Erythroblast (primary cell): ENCODE results near the gene TUSC7.
A peak's percentile ranks its signal among the peaks of the same experiment; 100 is the strongest.

ENCODE experiments used
- DNase-seq, 2 experiments: peaks; one replicate each; lab custom pipeline; 2025; lab: John Stamatoyannopoulos, UW
- GATA1 ChIP-seq: IDR thresholded peaks from 2 replicates; pipeline ENCODE4 v1.6.1; 2011; ENCODE audit warnings: low read depth, mild to moderate bottlenecking, control low read depth, low read length, moderate library complexity
- POLR2A ChIP-seq: IDR thresholded peaks from 2 replicates; pipeline ENCODE4 v1.6.1; 2011; ENCODE audit warnings: mild to moderate bottlenecking, low read length

Gene TUSC7

DNA sequence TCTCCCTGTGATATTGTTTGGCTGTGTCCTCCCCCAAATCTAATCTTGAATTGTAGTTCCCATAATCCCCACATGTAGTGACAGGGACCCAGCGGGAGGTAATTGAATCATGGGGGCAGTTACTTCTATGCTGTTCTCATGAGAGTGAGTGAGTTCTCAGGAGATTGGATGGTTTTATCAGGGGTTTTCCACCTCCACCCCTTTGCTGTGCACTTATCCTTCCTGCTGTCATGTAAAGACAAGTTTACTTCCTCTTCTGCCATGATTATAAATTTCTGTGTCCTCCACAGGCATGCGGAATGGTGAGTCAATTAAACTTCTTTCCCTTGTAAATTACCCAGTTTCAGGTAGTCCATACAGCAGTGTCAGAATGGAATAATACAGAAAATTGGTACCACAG, 24.7 kb downstream of the TUSC7 start:
- DNase-seq = no peak
- TF ChIP-seq GATA1 = no peak
- no peak for TF ChIP-seq POLR2A

- no peak for TF ChIP-seq POLR2A
- TF ChIP-seq GATA1 = no peak
- no peak for DNase-seq
These were observed 30.1 kb downstream of the TUSC7 start for GRCh38 chr3:116739678-116740077.

DNA sequence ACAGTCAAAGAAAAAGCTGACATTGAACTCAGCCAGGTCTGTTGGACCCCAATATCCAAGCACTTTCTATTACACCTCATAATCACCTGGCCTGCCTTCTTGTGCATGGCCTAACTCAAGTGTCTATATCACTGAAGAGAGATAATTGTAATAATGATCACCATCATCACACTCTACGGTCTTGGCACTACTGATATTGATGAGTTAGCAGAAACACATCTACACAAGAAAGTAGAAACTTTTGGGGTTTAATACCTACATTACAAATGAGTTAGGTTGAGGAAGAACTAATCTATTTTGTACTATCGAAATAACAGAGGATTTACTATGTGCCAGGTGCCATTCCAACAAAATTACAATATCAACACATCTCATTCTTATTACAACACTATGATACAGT, 30.7 kb downstream of the TUSC7 start:
- TF ChIP-seq GATA1 = no peak
- no peak for TF ChIP-seq POLR2A
- no peak for DNase-seq

- peak; percentile 44 to 47 for DNase-seq
- TF ChIP-seq POLR2A (no peak), GATA1 (no peak)
These were observed 31.9 kb downstream of the TUSC7 start for GRCh38 chr3:116741467-116741866.

DNA sequence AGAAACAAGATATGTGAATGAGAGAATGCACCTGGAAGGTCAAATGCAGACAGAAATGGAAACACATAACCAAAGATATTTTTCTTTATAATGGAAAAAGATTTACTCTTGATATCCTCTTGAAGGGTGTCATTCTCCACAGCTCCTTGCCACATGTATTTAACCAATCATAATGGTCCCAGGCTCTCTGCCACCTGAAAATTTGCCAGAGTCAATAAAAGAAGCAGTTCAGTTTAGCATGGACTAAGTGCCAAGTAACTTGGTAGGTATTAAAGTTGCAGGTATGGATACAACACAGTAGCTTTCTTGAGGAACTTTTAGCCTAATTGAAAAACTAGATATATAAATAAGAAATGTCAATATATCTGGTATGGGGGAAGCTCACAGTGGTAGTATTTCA, 33.5 kb downstream of the TUSC7 start:
- TF ChIP-seq POLR2A = no peak
- TF ChIP-seq GATA1 = no peak
- DNase-seq = no peak

DNA sequence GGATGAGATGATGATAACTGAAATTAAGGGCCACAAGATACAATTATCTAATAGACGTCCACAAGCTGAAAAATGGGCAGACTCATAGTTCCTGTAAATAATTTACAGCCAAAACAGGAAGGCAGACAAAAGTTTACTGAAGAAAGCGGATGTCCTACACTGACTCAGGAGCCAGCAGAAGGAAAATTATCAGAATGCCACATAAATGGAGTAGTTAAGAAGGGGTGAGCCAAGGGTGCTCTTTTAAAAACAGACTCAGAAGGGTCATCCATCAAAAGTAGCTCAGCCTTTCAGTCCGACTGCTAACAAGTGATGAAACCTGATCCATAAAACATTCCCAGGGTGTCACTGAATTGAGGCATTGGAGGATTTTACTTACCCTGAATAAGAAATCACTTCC, 39.8 kb downstream of the TUSC7 start:
- DNase-seq = no peak
- TF ChIP-seq GATA1 = no peak
- TF ChIP-seq POLR2A = no peak

DNA sequence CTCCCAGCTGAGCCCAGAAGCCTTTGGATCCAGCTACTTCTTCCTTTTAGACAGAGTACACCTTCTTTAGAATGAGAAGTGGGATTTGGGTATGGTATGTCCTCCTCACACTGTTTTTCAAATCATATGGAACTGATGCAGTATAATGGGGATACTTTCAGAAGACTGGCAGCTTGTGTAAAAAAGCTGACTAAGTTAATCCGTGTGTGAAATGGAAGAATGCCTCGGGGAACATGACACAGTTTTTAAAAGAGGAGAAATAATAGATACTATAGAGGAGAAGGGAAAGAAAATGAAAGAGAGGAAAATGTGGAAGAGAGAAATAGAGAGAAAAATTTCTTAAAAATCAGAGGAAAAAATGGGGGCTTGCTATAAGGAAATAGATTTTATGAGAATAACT, 47.7 kb downstream of the TUSC7 start:
- TF ChIP-seq POLR2A (no peak), GATA1 (no peak)
- DNase-seq = no peak

GRCh38 chr3:116759316-116759715, 49.7 kb downstream of the TUSC7 start:
- TF ChIP-seq POLR2A = no peak
- no peak for TF ChIP-seq GATA1
- no peak for DNase-seq
